Measurements from ENCODE around the gene PRPS1.
"Not testable (repeated sequence)": the region's sequence is repeated elsewhere in the genome, so short reads cannot be mapped to it uniquely, and the experiment has no call there.

The PRPS1 gene

GRCh38 chrX:107630031-107630689 lies 1.9 kb downstream of the PRPS1 start:
- no peak for DNase-seq

GRCh38 chrX:107632346-107632745 lies 4.0 kb downstream of the PRPS1 start:
- DNase-seq: no peak

- DNase-seq: no peak
Observed at GRCh38 chrX:107646735-107647134, 18.4 kb downstream of the PRPS1 start.

- no peak for DNase-seq
Observed at GRCh38 chrX:107648332-107648731, 20.0 kb downstream of the PRPS1 start.

- no peak for DNase-seq
Observed at GRCh38 chrX:107654566-107654871, 26.2 kb downstream of the PRPS1 start.

DNA sequence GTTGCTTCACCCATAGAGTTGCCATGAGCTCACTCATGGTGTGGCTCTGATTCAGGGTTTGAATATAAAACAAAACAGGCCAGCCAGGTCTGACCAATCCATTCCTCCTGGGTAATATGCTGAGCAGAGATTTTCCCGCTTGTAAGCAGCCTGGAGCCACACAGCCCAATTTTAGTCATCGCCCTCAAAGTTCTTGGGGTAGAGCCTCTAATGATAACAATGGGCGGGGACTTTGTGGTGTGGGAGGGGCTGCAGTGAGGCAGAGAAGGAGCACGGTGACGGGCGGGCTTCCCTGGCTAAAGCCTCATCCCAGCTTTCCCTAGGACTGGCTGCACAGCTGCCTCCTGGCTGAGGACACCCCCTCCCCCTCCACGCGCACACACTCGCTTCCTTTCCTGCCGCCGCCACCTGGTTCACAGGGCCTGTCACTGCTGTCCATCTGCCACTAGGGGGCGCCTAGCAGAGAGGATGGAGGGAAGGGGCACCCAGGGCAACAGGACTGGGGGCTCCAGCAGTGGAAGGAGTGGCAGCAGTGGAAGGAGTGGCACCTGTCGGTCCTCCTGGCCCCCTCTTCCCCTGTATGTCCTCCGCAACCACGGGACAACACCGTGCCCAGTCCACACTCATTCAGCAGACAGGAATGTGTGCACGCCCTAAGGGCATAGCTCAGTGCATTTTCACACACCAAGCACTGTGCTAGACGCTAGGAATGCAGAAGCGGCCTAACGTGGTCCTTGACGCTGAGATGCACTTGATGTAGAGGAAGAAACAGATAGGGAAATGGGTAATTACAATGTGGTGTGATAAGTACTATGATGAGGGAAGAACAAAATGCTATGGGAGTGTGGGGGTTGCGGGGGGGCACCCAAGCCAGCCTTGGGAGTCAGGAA lies 26.8 kb downstream of the PRPS1 start:
- DNase-seq: peak; percentile 96

DNA sequence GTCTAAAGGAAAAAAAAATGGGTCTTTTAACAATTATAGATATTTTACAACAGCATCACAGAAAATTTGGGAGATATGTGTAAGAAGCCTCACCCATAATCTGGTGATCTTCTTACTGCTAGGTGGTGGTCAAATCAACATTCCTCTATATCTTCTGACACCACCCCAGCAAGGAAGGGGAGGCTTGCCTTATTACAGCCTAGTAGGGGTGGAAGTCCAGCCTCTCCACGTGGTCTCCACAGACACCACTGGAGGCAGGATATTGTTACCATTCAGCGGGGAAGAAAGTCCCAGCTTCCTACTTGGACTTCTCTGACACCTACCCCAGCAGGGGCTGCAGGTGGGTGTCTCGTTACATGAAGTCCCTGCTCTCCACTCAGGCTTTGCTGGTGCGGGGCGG lies 28.7 kb downstream of the PRPS1 start:
- no peak for DNase-seq

GRCh38 chrX:107658660-107659059 lies 30.4 kb downstream of the PRPS1 start:
- DNase-seq: no peak

DNA sequence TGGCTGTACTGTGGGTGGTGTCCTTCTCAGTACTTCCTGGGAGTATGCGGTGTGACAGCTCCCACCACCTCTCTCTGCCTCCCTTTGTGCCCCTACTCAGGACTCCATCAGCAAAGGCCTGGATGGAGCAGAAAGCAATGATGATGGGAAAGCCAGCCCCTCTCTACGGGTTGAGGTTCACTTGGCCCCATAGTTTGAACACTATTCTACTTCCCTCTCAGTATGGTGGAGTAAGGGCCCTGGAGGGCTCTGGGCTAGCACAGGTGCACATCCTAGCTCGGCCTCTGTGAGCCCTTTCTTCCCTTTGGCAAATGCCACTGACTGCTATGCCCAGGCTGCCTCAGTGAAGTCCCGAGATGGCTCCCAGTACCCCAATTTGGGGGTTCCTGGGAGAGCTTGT lies 31.0 kb downstream of the PRPS1 start:
- DNase-seq: no peak

GRCh38 chrX:107659768-107660167 lies 31.5 kb downstream of the PRPS1 start:
- DNase-seq: peak; percentile 53

DNA sequence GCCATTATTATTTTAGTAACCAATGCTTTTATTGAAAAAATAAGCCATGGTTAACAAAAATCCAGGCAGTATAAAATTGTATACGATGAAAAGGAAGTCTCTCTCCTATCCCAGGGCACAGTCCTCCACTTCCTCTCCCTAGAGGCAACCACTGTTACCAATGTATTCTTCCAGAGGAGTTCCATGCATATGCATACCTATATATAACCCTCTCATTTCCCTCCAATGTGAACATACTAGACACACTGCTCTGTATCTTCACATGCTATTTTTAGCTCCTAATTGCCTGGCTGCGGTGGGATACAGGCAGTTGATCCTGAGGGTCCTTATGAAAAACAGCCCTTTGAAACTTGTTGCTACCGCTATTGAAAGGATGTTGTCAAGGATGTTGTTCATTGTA lies 33.8 kb downstream of the PRPS1 start:
- DNase-seq: no peak

GRCh38 chrX:107662824-107663223 lies 34.5 kb downstream of the PRPS1 start:
- DNase-seq: no peak

DNA sequence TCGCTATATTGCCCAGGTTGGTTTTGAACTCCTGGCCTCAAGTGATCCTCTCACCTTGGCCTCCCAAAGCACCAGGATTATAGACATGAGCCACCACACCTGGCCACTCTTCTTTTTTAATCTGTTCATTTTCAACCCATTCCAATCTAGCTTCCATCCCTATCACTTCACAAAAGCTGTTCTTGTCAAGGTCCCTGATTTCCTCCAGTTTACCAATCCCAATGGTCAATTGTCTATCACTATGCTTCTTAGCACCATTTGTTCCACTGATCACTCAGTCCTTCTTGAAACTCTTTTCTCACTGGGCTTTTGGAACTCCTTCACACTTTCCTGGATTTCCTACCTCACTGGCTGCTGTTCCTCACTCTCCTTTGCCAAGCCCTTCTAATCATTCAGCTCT lies 38.6 kb downstream of the PRPS1 start:
- DNase-seq: no peak

GRCh38 chrX:107667426-107667825 lies 39.1 kb downstream of the PRPS1 start:
- DNase-seq: no peak

- DNase-seq: not testable (repeated sequence)
Observed at GRCh38 chrX:107668710-107669109, 40.4 kb downstream of the PRPS1 start.

- DNase-seq: no peak
Observed at GRCh38 chrX:107669261-107669660, 41.0 kb downstream of the PRPS1 start.

DNA sequence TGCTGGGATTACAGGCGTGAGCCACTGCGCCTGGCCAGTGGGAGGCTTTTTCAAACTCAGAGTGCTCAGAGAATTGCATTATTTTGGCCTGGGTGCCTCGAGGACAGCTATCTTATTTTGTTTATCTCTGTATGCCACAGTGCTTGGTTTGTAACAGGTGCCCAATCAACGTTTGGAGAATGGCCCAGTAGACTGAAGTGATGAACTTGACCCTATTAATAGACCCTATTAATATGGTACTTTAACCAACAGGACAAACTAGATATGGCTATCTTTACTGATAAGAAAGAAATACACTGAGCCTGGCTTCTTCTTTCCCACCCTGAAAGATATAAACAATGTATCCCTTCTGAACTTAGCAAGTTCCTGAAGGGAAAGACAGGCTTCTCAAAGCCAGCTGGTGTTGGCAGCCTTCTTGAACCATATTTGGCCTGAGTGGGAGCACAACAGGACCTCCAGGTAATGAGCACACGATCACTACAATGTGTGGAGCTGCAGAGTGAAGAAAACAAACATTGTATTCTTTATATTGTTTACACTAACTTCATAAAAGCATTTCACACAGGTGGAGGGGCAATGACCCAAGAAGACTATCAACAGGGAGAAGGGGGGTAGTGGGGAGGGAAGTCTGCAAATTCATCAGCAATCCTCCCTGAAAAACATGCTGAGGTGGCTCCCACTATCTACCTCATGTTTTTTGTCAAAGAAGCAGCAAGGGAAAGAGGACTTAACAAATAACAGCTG lies 41.7 kb downstream of the PRPS1 start:
- DNase-seq: no peak

DNA sequence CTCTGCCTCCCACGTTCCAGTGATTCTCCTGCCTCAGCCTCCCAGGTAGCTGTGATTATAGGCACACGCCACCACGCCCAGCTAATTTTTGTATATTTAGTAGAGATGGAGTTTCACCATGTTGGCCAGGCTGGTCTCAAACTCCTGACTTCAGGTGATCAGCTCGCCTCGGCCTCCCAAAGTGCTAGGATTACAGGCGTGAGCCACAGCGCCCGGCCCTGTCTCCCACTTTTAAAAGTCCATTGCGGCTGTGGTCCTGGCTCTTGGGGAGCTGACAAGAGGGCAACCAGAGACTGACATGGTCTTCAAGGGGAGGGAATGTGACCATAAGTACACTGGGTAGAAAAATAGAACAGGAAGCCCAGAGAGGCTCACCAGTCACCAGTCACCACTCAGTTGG lies 42.9 kb downstream of the PRPS1 start:
- not testable (repeated sequence) for DNase-seq

DNA sequence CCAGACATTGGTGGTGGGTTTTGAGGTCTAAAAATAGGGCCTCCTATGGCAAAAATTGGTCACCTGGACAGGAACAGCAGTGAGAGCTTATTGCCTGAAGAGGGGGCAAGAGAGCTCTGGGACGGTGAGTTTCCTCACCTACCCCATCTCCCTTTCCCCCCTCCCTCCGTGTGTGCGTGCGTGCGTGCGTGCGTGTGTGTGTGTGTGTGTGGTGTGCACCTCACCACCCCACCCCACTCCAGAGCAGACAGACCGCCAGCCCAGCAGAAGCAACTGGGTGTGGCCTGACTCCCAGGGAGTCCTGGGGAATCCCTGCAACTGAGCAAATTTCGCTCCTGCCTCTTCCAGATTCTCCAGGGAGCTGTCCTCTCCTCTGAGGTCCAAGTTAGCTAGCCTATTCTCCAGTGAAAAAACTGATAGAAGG lies 44.7 kb downstream of the PRPS1 start:
- peak; percentile 83 for DNase-seq

DNA sequence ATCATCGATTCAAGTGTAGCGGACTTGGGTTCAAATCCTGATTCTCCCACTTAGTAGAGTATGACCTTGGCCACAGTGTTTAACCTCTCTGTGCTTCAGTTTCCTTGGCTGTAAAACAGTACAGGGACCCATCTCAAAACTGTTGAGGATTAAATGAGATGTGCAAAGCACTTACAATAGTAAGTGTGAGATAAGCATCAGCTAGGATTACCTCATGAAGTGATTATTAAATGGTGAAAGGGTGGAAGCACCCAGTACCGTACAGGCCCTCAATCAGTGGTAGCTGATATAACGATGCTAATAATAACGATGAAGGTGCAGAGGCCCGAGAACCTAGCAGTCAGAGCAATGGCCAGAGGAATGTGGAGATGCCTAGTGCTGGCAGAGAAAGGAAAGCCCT lies 45.1 kb downstream of the PRPS1 start:
- DNase-seq: no peak

DNA sequence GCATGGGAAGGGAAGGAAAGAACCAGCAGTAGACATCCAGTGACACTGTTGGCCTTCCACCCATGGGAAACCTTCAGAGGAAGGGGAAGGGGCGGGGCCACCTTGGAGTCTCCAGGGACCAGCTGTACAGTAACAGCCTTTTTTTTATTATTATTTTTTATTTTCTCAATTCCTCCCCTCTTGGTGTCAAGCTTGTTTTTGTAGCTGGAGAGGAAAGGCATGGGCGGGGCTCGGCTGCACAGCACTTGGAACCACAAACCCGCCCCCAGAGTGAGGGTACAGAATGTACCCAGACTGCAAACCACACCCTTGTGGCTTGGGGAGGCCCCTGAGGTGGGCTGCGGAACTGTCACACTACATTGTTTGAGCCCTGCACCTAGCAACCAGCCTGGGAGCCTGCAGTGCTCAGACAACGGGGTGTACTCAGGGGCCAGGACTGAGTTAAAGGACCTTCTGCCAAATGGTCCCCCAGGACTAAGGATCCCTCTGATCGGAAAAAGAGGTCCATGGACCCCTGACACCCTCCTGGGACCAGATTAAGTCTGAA lies 45.7 kb downstream of the PRPS1 start:
- peak; percentile 57 for DNase-seq

GRCh38 chrX:107674480-107675364 lies 46.4 kb downstream of the PRPS1 start:
- DNase-seq: peak; percentile 86

DNA sequence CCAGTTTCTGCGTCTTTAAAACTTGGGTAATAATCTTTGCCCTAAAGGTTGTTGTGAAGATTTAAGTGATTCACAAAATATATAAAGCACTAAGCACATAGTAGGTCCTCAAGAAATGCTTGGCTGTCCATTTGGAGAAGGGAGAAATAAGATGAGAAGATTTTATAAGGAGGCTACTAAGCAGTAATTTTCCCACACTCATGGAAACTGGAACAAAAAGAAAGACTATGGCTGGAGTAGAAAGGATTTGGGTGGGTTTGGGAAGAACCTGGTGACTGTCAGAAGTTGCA lies 47.0 kb downstream of the PRPS1 start:
- no peak for DNase-seq

All from NCI-H82 (cell line).